ENCODE data around the gene KCNK6.
A peak's percentile ranks its signal among the peaks of the same experiment; 100 is the strongest.
"Not testable (repeated sequence)": the region's sequence is repeated elsewhere in the genome, so short reads cannot be mapped to it uniquely, and the experiment has no call there.

Gene KCNK6

GRCh38 chr19:38359242-38360021 lies 39.8 kb downstream of the KCNK6 start:
- DNase-seq (ENCODE audit: low read depth): no peak
- TF ChIP-seq POLR2A (IDR thresholded peaks at IDR 0.05; ENCODE audit: extremely low read depth, insufficient read length): no peak
- TF ChIP-seq MAX (IDR thresholded peaks at IDR 0.05; ENCODE audit: low read depth, low read length): no peak
- TF ChIP-seq MYC (IDR thresholded peaks at IDR 0.05; ENCODE audit: low read depth, low read length): no peak
- TF ChIP-seq CTCF (IDR thresholded peaks at IDR 0.05; ENCODE audit: low read depth, low read length): no peak
- H3K4me3 ChIP-seq (ENCODE audit: low read depth, low read length): no peak overlapping the region

GRCh38 chr19:38360351-38360750 lies 40.7 kb downstream of the KCNK6 start:
- no peak for DNase-seq (ENCODE audit: low read depth)
- TF ChIP-seq POLR2A (IDR thresholded peaks at IDR 0.05; ENCODE audit: extremely low read depth, insufficient read length) (no peak), MAX (IDR thresholded peaks at IDR 0.05; ENCODE audit: low read depth, low read length) (no peak), CTCF (IDR thresholded peaks at IDR 0.05; ENCODE audit: low read depth, low read length) (no peak), MYC (IDR thresholded peaks at IDR 0.05; ENCODE audit: low read depth, low read length) (no peak)
- H3K4me3 ChIP-seq (ENCODE audit: low read depth, low read length): no peak overlapping the region

- TF ChIP-seq CTCF (IDR thresholded peaks at IDR 0.05; ENCODE audit: low read depth, low read length) (no peak), MYC (IDR thresholded peaks at IDR 0.05; ENCODE audit: low read depth, low read length) (no peak), POLR2A (IDR thresholded peaks at IDR 0.05; ENCODE audit: extremely low read depth, insufficient read length) (no peak), MAX (IDR thresholded peaks at IDR 0.05; ENCODE audit: low read depth, low read length) (no peak)
- no peak overlapping the region for H3K4me3 ChIP-seq (ENCODE audit: low read depth, low read length)
- no peak for DNase-seq (ENCODE audit: low read depth)
These were observed 41.4 kb downstream of the KCNK6 start for GRCh38 chr19:38360839-38361631.

GRCh38 chr19:38361633-38362075 lies 42.0 kb downstream of the KCNK6 start:
- peak; percentile 51 for DNase-seq (ENCODE audit: low read depth)
- TF ChIP-seq CTCF (IDR thresholded peaks at IDR 0.05; ENCODE audit: low read depth, low read length) (no peak), MYC (IDR thresholded peaks at IDR 0.05; ENCODE audit: low read depth, low read length) (no peak), MAX (IDR thresholded peaks at IDR 0.05; ENCODE audit: low read depth, low read length) (no peak), POLR2A (IDR thresholded peaks at IDR 0.05; ENCODE audit: extremely low read depth, insufficient read length) (no peak)
- H3K4me3 ChIP-seq (ENCODE audit: low read depth, low read length): no peak overlapping the region

- no peak for TF ChIP-seq MYC (IDR thresholded peaks at IDR 0.05; ENCODE audit: low read depth, low read length)
- TF ChIP-seq CTCF (IDR thresholded peaks at IDR 0.05; ENCODE audit: low read depth, low read length): no peak
- no peak for TF ChIP-seq MAX (IDR thresholded peaks at IDR 0.05; ENCODE audit: low read depth, low read length)
- no peak for TF ChIP-seq POLR2A (IDR thresholded peaks at IDR 0.05; ENCODE audit: extremely low read depth, insufficient read length)
- DNase-seq (ENCODE audit: low read depth): peak; percentile 25
- H3K4me3 ChIP-seq (ENCODE audit: low read depth, low read length): no peak overlapping the region
These were observed 42.7 kb downstream of the KCNK6 start for GRCh38 chr19:38362076-38362945.

- H3K4me3 ChIP-seq (ENCODE audit: low read depth, low read length); DNase-seq (ENCODE audit: low read depth): not testable (repeated sequence)
These were observed 43.5 kb downstream of the KCNK6 start for GRCh38 chr19:38362946-38363688.
